Measurements from ENCODE around the gene CHMP5.

Gene CHMP5

DNA sequence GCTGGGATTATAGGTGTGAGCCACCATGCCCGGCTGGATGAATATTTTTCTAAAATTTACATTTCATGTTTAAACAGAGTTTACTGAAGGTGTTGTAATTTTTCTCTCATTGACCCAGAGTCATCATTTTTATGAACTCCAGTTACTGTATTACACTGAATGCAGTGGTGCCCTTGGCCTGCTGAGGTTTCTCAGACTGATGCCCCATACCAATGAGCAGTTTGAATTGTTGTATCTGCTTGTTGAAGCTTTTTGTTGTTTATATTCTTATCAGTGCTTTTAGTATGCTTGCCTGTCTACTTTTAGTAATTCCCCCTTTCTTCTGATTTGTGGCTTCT is 55.4 kb downstream of the CHMP5 start:
- FAIRE-seq = no peak

DNA sequence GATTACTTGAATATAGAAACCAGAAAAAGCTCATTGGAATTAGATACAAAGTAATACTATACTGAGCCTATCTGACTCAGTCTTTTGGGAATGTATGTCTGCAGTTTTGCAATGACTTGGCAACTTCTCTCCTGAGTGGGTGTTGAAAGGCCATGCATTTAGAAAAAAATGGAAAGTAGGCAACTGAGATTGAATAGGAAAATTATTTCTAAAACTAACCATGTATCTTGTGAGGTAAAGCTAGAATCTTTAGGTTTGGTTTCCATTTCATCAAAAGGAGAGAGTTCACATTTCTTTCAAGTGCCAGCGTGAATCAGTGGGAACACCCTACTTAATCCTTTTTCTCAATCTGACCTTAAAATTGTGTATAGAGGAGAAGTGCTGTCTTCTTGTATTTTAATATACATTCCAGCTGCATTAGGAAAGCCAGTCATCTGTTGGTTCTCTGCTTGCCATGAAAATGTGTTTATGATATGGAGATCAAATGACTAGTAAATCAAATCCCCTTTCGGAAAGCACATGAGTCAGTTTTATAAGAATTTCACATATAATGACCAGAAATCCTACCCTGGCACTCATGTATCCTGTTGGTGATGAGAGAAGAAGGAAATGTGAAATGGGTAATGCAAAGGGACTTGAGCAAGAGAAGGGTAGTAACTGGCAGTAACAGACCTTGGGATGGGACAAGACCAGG is 55.9 kb downstream of the CHMP5 start:
- no peak for FAIRE-seq

DNA sequence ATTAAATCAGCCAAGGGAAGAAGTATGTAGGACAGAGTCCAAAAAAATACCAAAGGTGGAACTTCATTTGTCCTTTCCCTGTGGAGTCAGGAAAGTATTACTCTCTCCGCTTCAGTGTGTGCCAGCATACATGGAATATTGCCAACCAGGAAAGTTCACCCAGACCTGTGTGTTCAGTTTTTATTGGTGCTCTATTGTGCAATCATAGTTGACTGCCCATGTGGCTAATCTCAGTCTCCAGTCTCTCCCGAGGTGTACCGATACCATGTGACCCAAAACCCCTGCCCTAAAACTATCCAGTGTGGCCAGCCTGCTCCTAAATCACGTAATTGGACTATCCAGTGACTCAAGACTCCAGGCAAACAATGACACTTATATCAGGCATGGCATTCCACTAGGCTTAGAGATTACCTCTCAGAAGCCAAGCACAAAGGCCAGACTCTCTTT is 64.3 kb downstream of the CHMP5 start:
- no peak for FAIRE-seq

DNA sequence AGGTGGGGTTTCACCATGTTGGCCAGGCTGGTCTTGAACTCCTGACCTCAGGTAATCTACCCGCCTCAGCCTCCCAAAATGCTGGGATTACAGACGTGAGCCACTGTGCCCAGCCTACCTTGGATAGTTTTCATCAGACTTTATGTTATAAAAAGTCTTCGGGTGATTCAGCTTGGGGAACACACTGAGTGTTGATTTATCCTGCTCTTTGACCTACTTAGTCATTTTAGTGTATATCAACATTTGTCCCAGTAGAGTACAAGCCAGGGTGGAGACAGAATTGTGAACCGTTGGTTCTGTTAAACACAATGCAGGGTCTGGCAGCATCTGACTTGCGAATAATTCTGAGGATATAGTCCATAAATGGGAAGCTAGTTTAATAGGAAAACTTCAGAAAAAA is 65.1 kb downstream of the CHMP5 start:
- no peak for FAIRE-seq

DNA sequence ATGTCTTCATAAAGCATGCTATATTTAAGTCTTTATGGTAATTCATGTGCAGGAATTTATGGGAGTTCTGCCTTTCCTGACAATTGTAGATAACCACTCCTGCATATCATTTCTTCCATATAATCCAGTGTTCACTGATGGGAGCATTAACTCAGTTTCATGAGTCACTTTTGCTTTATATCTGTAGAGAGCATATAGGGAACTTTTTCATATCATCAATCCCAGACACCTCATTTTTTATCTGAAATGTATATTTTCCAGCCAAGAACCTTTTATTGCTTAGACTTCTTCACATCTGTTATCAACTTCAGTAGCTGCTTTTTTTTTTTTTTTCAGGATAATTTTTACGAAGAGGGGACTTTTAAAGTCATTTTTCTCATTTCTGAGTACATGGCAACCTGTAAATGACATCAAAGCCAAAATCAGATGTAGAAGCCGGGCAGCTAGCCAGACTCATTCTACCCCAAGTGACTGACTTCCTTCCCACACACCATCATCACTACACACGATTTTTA is 66.6 kb downstream of the CHMP5 start:
- no peak for FAIRE-seq
